ELR (cell line): ENCODE data around the gene RASGRP1.
A peak's percentile ranks its signal among the peaks of the same experiment; 100 is the strongest.

Source experiments
- DNase-seq: peaks from one replicate; pipeline ENCODE4 v3.0.0-alpha.2; 2015; ENCODE audit warnings: low read depth

RASGRP1 gene

DNA sequence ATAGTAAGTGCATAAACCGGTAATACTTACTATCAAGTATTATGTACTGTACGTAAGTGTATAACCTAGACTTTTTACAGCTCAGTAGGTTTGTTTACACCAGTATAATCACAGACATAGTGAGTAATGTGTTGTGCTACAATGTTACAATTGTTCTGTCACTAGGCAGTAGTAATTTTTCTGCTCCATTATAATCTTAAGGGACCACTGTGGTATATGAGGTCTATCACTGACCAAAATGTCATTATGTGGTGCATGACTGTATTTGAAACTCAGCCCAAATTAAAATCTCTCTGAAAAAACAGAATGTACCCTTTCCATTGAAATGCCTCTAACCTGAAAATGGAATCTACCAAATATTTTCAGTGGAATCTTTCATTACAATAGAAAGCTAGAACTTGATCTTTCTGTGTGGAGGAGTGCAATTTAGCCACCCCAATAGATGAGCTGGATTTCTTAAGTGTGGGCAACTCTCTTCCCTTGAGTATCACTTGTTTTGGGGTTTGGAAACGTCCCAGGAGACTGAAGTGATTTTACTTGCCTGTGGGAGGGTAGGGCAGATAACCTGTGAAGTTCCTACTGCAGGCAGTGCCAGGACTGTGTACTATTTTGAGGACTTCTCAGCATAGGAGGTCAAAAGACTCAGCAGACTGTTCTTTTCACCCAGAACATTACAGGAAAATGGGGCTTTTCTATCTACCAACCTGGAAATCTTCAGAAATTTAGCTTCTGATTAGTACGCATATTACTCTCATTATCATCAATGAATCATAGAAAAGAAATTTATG, 59.7 kb downstream of the RASGRP1 start:
- no peak for DNase-seq

DNA sequence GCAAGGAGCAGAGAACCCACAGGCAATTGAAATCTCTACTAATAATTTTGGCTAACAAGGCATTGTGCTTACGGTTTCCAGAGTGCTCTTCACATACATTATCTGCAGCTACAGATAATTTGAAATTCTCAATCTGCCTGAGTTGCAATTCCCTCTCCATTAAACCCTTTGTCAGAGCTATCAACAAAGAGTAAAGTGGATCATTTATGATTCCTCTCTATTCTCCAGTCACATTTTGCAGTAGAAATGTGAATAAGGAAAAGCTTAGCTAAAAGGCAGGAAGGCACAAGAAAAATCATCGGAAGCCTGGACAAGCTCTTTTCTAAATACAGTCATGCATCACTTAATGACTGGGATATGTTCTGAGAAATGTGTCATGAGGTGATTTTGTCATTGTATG, 61.1 kb downstream of the RASGRP1 start:
- DNase-seq: no peak

DNA sequence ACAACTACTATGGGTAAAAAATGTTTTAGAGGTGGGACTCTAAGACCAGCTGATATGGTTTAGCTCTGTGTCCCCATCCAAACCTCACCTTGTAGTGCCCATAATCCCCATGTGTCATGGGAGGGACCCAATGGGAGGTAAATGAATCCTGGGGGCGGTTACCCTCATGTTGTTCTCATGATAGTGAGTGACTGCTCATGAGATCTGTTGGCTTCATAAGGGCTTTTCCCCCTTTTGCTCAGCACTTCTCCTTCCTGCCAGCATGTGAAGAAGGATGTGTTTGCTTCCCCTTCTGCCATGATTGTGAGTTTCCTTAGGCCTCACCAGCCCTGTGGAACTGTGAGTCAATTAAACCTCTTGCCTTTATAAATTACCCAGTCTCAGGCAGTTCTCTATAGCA, 65.0 kb downstream of the RASGRP1 start:
- no peak for DNase-seq

DNA sequence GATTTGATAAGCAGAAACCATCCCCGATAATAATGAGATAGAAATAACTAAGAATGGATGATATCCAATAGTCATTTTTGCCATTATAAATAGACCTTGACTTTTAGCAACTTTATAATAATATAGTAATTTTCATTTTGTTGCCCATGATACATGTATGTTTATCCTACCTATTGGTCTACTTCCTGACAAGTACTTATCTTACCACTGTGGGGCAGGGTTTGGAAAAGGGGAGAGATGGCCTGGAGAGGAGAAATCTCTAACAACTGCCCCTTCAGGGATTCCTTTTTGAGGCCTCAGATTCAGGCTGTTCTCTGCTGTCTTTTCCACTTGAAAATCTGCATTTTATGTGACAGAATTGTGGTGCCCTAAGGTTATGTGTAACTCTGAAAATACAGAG, 68.5 kb downstream of the RASGRP1 start:
- no peak for DNase-seq

DNA sequence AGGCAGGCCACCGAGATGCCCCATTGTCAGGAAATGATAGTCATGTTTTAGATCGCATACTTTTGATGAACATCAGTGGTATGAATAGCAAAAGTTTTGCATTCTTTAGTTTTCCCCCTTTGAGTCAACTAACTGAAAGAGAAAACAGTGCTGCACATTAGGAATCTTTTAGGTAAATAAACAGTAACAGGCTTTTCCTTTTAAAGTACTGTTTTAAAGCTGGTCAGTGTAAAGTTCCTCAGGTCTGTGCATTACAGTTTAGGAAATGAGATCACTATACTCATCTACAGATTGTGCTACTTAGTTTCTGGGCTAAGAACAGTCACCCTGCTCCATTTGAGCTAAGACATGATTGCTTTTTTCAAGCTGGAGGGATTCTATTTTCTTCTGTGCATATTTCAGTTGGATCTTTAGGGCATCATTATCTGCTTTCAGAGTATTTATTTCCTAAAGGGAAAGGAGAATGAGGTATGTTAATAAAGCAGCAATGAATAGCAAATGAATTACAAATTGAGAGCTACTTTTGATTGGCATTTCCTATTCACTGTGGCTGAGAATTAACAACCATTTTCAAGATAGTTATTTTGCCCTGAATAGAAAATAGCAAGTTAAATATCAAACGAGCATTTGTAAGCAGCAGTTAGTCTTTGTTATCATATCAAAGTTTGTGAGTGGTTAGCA, 74.2 kb downstream of the RASGRP1 start:
- peak; percentile 45 for DNase-seq

DNA sequence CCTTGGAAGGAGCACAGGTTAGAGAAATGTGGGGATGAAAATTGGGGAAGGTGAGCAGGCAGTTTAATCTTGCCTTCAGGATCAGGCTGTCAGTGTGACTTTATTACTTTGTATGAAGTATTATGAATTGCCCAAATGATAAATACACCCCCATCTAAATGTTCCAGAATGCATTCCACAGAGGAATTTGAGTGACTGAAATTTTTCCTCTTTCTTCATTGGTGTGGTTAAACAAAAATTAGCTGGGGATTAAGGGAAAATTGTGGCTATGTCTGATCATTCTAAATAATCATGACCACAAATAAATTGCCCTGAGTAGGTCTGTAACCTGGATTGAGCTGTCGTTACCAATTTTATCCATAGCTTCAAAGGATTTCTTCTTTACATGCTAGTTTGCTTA, 77.2 kb downstream of the RASGRP1 start:
- DNase-seq: no peak

DNA sequence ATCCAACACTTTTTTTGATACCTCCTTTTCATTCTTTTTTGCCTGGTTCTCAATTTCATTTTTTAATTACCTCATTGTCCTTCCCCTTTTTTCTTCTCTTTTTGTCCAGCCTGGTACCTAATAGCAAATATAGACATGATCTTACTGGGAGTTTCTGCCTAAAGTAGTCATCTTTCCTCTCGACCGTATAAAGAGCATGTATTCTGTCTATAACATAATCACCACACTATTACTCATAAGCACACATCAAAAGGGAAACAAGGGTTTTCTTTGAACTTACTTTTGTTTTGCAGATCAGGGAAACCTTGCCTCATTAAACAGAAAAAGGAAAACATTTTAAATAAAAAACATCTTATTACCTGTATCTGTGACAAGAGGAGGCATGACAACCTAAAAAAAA, 77.7 kb downstream of the RASGRP1 start:
- no peak for DNase-seq

DNA sequence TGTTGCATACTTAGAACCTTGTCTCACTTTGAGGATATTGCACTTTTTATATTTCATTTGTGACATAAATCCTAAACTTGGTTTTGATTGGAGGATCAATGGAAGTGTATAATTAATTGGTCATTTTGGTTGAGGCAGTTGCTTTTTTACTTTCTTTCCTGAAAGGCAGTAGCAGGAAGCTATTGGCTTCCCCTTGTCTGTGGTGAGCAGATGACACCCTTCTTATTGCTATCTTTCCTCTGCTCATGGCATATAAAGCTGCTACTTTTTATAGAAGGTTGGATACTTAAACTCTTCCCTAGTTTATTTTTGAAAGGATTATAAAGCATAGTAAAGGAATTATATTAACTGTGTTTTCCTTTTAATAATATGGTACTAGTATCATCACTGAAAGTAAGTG, 82.0 kb downstream of the RASGRP1 start:
- no peak for DNase-seq

DNA sequence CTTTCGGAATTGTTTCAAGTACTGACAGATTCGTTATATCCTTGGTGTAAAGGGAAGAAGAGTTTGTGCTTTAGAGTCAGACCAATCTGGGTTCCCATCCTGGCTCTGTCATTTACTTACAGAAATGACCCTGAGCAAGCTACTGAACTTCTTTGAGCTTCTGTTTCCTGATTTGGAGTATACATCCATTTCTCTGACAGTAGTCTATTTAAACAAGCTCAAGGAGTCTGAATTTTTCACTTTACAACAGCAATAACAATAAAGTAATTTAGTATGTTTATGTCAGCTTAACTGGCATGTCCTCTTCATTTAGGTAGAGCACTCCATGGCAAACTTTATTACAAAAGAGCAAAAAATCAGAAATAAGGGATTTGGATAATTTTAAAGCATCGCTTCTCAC, 82.9 kb downstream of the RASGRP1 start:
- no peak for DNase-seq

DNA sequence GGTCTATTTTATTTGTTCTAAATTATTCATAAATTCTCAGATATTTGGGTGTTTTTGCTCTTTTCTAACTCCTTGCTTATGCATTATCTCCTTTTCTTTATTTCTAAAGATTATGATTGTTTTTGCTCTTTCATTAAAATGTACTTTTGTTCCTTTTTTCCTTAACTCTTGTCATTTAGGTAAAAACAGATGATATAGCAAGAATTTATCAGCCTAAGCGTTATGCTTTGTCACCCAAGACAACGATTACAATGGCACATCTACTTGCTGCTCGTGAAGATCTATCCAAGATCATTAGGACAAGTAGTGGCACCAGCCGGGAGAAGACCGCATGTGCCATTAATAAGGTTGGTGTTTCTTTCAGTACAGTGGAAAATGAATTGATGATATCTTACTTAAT, 83.5 kb downstream of the RASGRP1 start:
- no peak for DNase-seq

DNA sequence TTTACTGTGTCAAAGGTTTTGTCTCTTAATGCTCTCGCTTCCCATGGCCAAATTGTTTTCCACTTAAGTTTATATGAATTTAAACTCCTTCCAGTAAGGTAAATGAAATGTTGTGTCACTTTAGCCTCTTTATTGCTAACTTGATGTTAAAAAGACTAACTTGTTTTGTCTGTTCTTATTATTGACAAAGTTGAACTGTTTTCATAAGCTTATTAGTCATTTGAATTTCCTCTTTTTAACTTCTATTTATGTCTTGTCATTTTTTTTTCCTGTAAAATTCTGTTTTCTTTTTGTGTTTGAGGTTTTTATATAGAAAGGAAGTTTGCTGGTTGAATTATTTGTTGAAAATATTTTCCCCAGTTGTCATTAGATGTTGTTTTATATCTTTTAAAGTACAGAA, 84.9 kb downstream of the RASGRP1 start:
- no peak for DNase-seq

DNA sequence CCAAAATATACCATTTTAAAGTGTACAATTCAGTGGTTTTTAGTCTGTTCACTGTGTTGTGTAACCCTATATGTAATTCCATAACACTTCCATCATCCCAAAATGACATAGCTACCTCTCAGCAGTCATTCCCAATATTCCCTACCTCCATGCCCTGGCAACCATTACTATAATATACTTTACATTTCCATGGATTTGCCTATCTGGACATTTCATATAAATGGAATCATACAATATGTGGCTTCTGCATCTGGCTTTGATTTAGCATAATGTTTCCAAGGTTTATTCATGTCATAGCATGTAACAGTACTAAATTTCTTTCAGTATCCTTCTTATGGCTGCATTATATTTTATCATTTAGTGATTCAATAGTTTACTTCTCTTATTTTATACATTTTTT, 85.3 kb downstream of the RASGRP1 start:
- DNase-seq: no peak

DNA sequence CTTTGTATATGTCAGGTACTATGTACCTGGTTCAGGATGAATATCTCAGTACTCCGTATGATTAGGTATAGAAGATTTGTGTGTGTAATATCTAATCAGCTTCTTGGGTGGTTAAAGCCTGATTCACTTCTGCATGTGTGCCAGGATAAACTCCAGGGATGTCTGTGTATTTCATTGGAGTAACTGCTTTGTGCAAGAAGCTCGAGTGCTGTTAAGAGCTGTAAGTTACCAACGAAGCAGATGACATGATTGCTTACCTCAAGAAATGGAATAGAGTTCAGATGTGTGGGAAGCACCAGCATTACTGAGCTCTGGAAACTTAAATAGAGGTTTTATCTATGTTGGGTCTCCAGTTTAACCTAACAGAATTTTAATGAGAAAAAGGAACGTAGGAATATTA, 87.0 kb downstream of the RASGRP1 start:
- no peak for DNase-seq

DNA sequence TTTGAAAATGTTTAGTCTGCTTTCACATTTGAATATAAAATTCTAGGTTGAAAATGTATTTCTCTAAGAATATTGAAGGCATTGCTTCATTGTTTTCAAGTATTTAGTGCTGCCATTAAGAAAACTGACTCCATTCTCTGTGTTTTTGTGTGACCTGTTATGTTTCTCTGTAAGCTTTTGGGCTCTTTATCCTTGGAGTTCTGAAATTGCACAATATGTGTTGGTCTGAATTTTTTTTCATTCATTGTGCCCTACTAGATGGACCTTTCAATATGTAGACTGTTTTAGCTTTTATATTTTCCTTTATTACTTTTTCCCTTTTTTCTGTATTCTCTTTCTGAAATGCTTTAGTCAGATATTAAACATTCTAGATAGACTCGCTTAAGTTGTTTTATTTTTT, 88.5 kb downstream of the RASGRP1 start:
- DNase-seq: no peak

DNA sequence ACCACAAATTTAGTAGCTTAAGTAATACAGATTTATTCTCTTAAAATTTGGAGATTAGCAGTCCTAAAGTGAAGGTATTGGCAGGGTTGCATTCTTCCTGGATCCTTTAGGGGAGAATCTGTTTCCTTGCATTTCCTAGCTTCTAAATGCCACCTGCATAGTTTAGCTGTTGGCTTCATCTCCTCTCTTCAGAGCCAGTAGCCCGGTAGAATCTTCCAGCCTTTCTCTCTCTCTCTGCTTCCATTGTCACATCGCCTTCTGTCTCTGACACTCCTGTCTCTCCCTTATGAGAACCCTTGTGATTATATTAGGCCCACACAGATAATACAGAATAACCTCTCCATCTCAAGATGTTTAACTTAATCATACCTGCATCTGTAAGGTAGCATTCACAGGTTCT, 89.3 kb downstream of the RASGRP1 start:
- DNase-seq: no peak

DNA sequence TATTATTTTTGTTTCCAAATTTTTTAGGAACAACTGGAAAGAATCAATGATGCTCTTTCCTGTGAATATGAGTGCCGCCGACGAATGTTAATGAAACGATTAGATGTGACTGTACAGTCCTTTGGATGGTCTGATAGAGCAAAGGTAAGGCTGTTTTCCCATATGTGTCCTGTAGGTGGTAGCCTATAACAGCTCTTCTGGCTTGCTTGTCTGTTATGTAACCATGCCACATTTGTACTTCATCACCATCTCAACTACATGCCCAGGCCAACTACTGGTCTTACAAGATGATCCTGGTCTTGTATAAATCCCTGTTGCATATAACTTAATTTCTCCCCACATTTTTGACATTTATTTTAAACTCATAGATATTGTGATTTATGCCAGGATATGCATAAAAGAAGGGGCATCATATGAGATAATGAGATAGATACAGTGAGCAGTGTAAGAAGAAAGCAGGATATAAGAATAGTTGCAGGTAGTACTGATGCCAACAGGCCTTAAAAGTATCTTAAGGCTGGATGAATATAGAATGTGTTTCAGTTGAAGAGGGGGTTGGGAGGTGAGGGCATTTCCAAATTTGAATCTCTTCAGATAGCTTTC, 90.4 kb downstream of the RASGRP1 start:
- peak; percentile 63 for DNase-seq

DNA sequence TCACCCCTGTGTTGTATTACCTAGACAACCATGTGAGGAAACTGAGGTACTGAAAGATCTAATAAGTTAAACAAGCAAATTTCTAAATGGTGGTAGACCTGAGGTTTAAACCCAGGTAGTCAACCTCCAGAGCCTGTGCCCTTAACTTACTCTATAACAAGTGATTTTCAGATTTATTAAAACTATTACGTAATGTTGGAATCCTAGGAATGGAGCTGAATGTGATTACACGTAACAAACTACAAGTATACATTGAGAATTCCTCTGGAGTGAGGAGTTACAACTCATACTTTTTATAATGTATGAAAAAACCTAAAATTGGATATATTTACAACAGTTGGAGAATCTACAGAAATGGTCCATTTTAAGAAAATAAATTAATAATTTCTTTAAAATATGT, 92.6 kb downstream of the RASGRP1 start:
- DNase-seq: peak; percentile 22

DNA sequence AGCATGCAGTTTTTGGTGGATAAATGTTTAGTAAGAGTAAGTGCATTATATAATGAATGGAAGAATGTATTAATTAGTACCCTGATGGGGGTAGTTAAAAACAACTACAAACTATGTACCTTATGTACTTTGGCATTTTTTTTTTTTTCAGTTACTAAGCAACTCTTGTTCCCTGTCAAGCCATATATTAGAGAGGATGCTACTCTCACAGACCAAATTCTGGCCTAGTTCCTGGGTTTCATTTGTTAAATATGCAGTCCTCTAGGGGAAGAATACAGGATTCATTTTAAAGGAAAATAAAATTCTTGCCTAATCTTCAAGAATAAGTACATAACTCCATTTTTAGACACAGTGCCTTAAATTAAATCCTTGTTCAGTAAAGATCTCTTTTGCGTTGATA, 93.8 kb downstream of the RASGRP1 start:
- no peak for DNase-seq

DNA sequence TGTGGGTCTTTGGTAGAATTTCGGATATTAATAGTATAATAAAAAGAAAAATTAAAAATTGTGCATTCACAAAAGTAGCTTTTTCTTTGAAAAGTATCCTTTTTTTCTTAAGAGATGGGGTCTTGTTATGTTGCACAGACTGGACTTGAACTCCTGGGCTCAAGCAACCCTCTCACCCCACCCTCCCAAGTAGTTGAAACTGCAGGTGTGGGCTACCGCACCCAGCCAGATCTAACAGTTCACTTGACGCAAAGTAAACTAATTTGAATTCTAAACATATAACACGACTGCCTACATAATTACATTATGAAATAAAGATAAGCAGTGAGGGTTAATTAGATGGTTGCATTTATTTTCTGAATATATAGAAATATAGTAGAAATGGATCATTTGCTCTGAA, 99.9 kb downstream of the RASGRP1 start:
- no peak for DNase-seq

DNA sequence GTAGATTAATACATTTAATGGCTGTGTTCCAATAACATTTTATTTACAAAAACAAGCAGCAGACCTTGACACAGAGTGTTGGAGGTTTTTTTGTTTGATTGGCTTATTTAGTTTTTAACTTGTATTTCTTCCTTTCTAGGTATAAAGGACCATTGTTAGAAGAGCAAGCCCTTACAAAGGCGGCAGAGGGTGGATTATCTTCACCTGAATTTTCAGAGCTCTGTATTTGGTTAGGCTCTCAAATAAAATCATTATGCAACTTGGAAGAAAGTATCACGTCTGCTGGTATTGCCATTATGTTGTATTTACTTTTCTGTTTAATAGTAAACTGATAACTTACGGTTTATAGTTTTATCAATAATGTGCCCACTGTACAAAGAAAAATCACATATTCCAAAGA, 100.7 kb downstream of the RASGRP1 start:
- no peak for DNase-seq

DNA sequence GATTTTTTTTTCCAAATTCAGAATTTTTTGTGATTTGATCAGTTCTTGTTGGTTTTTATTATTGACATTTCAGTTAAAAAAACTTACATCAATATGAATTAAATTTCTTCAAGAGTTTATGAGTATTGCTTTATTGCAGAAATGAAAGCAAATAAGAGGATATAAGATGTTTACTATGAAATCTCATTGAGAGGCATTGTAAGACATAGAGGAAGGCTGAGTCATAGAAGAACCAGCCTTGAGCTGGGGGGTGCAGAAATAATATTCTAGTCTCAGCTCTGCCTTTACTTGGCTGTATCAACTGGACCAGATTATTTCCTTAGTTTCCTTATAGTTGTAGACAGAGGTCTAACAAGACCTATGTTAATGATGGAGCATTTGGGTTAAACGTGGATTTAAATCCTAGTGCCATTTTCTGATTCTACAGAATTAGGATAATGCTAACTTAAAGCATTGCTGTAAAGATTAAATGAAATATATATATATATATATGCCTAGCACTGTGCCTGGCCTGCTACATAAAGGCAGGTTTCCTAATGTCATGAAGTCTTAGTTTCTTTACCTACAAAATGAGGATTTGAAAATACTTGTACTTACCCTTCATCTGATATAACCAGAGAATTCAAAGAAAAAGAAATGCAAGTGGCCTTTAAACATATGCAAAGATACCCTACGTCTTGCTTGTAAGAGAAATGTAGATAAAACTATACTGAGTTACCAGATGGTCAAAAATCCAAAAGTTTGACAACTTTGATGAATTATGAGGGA, 103.4 kb downstream of the RASGRP1 start:
- peak; percentile 51 for DNase-seq

DNA sequence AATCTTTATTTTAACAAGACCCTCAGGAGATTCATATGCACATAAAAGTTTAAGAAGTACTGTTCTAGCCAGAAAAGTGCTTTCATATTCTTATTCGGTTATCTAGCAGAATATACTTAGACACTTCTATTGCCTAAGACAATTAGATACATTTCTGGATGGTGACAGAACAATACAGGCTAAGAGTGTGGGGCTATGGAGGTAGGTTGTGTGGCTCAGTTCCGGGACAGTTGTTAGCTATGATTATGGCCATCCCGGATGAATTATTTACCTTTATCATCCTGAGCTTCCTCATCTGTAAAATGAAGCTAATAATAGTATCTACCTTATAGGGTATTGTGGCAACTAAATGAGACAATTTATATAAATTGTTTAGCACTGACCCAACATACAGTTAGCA, 104.1 kb downstream of the RASGRP1 start:
- no peak for DNase-seq

DNA sequence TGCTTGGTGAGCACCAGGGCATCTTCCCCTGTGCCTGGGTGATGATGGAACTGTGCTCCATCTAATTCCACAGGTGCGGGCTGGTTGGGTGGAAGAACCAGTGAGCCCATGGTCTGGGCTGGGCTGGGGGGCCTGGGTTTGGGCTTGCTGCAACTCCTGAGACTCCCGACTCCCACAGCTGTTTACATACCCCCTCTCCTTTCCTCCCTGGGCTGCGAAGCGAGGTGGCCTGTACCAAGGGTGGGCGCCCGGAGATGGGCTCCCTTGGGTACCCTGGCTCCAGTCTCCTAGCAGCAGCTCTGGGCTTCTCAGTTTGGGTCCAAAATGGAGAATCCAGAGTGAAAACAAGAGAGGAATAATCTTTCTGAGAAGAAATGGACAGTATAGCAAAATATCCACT, 105.1 kb downstream of the RASGRP1 start:
- no peak for DNase-seq
